ENCODE results near the gene PROZ.

Gene PROZ

GRCh38 chr13:113182046-113182445 lies 23.6 kb downstream of the PROZ start:
- DNase-seq = no peak

DNA sequence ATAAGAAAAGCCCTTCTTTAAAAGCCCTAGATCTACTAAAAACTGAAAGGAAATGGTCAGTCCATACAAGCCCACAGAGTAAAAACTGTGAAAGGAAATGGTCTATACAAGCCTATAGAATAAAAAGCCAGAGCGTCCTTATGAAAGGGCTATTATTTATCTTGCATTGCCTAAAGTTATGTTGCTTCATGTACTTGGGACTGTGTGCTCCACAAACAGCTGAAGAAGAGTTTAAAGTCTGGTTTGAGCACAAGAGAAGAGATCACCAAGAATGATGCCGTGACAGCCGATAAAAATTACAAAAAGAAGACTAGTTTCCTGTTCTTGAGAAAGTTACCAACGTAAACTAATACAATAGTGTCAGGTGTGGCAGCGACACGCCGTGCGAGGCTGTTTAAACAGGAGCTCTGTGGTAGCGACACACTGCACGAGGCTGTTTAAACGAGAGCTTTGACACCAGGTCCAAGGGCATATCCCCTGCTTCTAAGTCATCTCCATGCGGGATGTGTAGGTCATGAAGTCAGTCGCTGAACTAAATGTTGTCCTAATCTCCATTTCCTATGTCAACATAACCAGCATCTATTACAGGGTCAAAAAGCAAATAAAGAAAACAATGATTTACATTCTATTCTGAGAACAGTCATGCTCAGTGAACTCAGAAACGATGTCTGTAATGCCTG lies 25.1 kb downstream of the PROZ start:
- DNase-seq = no peak

DNA sequence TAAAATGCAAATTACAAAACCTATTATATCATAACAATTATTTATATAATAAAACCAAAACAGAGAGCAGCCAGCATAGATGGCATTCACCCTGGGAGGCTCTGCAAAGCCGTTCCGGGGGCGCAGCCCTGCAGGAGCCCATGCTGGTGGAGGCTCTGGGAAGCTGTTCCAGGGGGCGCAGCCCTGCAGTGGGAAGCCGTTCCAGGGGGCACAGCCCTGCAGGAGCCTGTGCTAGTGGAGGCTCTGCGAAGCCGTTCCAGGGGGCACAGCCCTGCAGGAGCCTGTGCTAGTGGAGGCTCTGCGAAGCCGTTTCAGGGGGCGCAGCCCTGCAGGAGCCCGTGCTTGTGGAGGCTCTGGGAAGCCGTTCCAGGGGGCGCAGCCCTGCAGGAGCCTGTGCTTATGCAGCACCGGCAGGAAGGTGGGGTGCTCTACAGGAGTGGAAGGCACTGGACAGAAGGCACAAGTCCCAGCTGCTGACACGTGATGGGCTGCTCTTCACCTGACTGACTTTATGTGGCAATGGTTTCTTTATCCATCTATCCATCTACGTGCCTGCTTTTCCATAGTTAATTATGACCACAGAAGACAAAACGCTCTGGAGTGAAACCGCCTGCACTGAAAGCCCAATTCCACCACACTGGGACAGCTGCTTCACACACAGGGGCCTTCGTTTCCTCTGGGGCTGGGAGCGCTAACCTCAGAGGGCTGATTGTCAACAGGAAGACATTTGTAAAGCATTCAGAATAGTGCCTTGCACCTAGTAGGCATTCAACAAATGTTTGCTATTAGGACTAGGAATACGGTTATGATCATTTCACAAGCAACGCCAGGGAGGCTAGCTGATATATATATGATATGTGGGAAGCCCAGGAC lies 26.4 kb downstream of the PROZ start:
- DNase-seq = no peak

GRCh38 chr13:113186061-113186900 lies 27.8 kb downstream of the PROZ start:
- no peak for DNase-seq

DNA sequence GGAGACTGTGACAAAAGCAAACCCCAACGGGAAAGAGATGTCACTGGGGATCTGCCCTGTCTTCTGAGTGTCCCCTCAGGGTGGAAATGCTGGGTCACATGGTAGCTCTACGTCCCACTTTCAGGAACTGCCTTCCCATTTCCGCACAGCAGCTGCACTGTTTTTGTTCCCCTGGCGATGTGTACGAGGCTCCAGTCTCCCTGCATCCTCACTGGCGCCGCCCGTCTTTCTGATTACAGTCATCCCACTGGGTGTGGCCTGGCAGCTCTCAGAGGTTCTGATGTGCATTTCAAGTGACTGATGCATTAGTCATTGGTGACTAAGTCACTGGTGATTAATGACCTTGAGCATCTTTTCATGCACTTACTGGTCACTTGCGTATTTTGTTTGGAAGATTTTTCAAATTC lies 28.8 kb downstream of the PROZ start:
- peak in 2 of 4 experiments; percentile 12 to 27 for DNase-seq

GRCh38 chr13:113187883-113188665 lies 29.6 kb downstream of the PROZ start:
- DNase-seq = no peak

GRCh38 chr13:113190181-113190580 lies 31.7 kb downstream of the PROZ start:
- no peak for DNase-seq

DNA sequence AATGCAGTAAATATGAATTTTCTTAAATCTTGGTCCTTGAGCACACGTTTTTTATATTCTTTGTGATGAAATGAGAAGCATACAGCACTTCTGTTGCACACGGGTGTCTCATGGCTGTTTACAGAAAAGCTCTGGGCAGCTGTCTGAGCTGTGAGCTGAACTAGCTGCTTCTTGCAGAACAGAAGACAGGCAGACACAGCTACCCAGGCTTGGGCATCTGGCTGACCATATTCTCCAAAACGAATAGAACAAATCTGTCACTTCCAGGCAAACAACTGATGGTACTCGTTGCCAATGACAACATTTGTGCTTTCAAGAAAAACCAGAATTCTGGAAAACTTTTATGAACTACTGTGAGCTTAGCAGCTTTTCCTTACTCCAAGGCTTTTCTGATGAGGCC lies 33.8 kb downstream of the PROZ start:
- no peak for DNase-seq

GRCh38 chr13:113192902-113193301 lies 34.5 kb downstream of the PROZ start:
- DNase-seq = no peak

DNA sequence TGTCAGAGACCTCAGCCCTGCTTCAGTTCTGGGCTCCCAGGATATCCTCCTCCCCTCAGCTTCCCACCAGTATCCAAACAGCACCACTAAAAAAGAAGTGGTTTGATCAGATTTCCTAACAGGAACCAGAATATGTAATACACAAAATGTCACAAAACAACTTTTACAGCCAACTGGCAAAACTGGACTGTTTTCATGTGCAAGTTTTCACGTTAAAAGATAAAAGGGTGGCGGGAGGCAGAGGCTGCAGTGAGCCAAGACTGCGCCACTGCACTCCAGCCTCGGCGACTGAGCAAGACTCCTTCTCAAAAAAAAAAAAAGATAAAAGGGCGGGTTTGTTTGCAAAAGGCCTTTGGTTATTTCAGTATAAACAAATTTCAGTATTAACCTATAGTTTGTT lies 36.9 kb downstream of the PROZ start:
- no peak for DNase-seq

- no peak for DNase-seq
Observed at GRCh38 chr13:113196970-113197737, 38.7 kb downstream of the PROZ start.

DNA sequence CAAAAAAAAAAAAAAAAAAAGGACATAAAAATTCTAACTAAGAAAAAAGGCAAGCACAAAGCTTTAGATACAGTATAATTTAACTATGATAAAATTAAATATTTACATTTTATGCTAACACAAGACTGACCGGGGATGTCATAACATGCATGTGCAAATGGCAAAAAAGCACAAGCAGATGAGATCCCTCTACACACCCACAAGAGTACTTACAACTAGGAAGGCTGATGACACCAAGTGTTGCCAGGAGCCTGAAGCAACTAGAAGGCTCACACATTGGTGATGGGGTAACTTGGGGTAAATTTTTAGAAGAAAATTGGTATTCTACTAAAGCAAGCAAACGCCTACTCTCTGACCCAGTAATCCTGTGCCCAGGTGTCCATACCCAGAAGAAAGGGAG lies 43.4 kb downstream of the PROZ start:
- no peak for DNase-seq

DNA sequence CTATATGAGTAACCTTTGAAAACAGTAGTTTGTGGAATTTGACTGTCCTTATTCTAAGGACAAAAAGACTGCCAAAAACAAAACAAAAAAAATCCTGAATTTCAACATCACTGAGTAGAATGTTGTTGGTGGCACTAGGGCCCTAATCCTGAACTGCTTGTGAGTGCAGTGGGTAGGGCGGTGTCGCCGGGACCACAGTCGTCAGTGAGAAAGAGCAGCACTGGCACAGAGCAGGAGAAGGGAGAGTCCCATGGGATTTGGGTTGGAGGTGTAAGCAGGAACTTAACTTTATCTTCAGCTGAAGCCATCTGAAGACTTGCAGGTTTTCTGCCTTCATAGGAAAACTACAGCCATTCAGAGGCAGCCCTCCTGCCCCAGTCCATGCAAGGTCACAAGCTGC lies 44.5 kb downstream of the PROZ start:
- no peak for DNase-seq

- no peak for DNase-seq
Observed at GRCh38 chr13:113203507-113204377, 45.3 kb downstream of the PROZ start.

- DNase-seq = no peak
Observed at GRCh38 chr13:113204378-113204734, 45.9 kb downstream of the PROZ start.

DNA sequence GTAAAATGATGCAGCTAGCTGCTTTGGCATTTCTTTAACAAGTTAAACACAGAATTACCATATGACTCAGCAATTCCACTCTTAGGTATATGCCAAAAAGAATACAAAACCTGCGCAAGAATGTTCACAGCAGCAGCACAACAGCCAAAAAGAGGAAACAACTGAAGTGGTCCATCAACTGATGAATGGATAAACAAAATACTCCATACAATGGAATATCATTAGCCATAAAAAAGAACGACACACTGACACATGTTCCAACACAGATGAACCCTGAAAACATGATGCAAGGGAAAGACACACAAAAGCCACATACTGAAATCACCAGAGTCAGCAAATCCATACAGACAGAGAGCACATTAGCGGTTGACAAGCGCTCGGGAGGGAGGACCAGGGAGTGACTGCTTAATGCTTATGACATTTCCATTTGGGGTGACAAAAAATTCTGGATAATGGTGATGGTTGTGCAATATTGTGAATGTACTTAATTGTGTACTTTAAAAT lies 47.0 kb downstream of the PROZ start:
- DNase-seq = no peak

- no peak for DNase-seq
Observed at GRCh38 chr13:113207460-113207859, 49.0 kb downstream of the PROZ start.

DNA sequence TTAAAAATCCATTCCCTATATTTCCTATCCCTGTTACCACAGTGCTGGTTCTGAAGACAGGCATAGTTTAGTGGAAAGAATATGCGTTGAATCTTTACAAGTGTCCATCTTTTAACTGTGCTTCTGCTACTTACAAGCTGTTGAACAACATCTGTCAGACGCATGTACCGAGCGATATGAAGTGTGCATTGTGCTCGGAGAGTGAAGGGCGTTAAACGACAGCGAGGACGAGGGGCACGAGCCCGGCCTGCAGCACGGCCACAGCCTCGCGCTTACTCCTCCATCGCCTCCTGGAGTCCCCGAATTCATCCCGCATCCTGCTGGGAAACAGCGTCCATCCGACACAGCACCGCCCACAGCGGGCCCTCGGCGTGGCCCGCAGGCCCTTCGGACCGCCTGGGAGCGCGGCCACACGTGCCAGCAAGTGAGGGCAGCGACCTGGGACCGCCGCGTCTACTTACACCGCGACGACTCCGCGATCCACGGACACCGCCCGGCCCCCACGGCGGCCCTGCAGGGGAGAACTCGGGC lies 49.5 kb downstream of the PROZ start:
- no peak for DNase-seq

DNA sequence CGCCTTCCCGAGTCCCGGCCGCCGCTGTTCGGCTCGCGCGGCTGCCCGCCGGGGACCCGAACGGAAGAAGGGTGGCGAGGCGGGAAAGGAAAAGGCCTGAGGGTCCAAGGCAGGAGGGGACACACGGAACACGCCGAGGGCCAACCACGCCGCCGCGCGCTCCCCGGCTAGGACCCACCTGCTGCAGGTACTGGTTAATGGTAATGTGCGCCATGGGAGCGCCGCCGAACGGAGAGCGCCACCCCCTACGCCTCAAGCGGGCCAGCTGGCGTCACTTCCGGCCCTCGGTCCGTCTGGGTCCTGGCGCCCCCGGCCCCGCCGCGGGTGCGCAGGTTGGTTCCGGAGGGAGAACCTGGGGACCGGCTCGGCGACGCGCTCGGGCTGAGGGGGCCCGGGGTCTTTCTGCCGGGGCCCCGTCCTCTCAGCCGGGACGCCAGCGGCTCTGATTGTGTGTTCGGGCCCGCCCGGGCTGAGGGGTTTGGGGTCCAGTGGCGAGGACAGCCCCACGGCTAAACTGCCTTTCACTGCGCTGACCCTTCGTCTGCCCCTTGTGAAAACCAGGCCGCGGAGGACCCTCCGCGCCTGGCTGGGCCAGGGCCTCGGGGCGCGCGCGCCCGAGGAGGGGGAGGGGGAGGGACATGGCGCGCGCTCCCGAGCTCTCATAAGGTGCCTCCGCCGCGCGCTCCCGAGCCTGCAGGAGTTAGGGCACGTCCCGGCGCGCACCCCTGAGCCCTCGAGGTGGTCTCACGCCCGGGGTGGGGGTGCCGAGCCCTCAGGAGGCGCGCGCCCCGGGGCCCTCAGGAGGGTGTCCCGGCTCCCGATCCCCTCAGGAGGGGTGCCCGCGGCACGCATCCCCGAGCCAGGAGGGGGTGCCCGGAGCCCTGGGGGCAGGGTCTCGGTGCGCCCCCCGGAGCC lies 50.2 kb downstream of the PROZ start, which contains the start of gene PCID2:
TSS of gene PCID2 (minus strand) at position 249 of the 915 bp plus-strand sequence. CDS start at position 214, 35 bp downstream.
- DNase-seq = peak; percentile 81 to 84 (median 83)
